Fibroblast of skin of left biceps (primary cell): ENCODE measurements around the gene CEP120.
"Not testable (repeated sequence)": the region's sequence is repeated elsewhere in the genome, so short reads cannot be mapped to it uniquely, and the experiment has no call there.

Experiments used
- DNase-seq, 2 experiments: peaks; one replicate each; pipeline ENCODE4 v3.0.0-alpha.2; 2013; ENCODE audit warnings: low read depth in 2 of 2

The CEP120 gene

DNA sequence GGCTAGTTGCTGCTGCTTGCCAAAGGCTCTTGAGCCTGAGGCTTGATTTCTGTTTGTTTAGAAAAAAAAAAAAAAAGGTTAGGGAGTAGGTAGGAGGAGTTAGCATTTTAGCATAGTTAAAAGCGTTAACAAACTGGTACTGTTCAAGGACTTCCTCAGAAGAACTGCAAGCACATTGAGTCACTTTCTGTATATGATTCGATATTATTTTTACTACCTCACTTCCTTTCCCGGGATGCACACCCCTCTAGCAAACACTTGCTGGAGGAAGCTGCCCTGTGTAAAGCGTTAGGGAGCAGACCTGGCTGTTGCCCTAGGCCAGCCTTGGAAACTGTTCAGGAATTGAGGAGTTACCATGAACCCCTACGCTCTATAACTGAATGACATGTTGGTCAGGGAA lies 15.7 kb upstream of the CEP120 start:
- no peak for DNase-seq

GRCh38 chr5:123438244-123438643 lies 15.0 kb upstream of the CEP120 start:
- no peak for DNase-seq

- no peak for DNase-seq
Observed at GRCh38 chr5:123436201-123436600, 13.0 kb upstream of the CEP120 start.

GRCh38 chr5:123434796-123435195 lies 11.6 kb upstream of the CEP120 start:
- no peak for DNase-seq

DNA sequence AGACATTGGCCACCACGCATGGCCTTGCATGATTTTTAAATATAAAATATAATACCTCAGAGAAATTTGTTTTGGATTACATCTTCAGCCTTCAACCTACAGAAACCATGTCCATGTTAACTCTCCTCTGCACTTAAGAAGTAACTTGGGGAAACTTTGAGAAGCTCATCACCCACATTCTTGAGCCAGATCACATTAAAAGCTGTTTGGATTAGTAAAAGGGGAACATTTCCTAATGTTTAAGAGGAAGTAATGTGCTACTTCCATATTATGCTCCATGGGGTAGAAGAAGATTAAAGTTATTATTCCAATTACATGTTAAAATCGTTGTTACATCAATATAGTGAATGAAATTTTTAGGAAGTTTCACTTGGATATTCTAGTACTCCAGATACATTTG lies 10.4 kb upstream of the CEP120 start:
- DNase-seq = no peak

GRCh38 chr5:123430441-123430840 lies 7.2 kb upstream of the CEP120 start:
- not testable (repeated sequence) for DNase-seq

- DNase-seq = peak; percentile 88
Observed at GRCh38 chr5:123429993-123430392, 6.8 kb upstream of the CEP120 start.

DNA sequence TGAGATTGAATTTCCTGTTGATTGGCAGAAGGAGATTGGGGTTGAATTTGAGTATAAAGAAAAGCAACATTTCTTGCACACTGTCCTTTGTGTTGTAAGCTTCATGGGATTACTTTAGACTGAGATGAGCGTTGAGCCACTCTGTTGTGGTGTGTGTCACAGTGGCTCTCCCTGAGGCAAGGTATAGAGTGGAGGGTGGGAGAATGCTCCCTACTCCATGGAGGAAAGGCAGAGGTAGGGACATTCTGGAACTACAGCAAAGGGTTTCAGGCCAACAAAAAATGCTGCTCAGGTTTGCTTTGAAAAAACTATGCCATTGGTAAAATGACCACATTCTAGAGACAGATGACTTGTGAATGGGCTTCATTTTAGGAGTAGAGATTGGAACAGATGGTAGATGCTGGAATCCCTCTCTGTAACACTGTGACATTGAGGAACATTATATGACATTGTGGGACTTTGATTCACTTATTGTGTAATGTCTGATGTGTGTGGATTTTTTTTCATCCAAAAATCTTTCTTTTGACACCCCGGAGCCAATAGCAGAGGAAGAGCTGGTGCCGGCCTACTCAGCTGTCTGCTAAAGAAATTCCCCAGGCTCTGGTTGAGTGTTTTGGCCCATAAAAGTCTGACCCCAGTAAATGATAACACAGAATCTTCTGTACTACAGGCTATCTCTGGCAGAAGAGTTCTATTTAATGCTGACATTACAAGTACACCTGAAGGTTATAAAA lies 6.2 kb upstream of the CEP120 start:
- DNase-seq = no peak

DNA sequence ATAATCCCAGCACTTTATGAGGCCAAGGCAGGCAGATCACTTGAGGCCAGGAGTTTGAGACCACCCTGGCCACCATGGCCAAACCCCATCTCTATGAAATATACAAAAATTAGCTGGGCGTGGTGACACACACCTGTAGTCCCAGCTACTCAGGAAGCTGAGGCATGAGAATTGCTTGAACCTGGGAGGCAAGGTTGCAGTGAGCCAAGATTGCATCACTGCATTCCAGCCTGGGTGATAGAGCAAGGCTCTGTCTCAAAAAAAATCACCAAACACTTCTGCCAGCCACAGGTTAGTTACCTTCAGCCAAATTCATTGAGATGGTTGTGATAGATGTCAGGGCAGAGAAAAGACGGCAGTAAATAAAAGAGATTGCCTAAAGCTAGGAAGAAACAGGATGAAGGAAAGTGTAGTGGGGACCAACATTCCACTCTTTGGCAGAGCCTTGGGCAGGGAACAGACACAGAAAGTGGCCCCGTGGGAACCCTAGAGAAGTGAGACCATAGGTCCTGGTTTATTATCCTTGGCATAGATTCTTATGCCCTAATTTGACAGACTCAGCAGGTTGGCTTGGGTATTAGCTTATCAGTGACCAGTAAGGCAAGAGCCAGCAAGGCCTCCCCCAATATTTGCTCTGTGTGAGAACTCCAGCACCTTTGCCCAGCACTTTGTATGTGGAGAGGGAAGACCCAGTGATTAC lies 5.5 kb upstream of the CEP120 start:
- DNase-seq = no peak

- no peak for DNase-seq
Observed at GRCh38 chr5:123427281-123427680, 4.1 kb upstream of the CEP120 start.

GRCh38 chr5:123425431-123425830 lies 2.2 kb upstream of the CEP120 start:
- DNase-seq = no peak

DNA sequence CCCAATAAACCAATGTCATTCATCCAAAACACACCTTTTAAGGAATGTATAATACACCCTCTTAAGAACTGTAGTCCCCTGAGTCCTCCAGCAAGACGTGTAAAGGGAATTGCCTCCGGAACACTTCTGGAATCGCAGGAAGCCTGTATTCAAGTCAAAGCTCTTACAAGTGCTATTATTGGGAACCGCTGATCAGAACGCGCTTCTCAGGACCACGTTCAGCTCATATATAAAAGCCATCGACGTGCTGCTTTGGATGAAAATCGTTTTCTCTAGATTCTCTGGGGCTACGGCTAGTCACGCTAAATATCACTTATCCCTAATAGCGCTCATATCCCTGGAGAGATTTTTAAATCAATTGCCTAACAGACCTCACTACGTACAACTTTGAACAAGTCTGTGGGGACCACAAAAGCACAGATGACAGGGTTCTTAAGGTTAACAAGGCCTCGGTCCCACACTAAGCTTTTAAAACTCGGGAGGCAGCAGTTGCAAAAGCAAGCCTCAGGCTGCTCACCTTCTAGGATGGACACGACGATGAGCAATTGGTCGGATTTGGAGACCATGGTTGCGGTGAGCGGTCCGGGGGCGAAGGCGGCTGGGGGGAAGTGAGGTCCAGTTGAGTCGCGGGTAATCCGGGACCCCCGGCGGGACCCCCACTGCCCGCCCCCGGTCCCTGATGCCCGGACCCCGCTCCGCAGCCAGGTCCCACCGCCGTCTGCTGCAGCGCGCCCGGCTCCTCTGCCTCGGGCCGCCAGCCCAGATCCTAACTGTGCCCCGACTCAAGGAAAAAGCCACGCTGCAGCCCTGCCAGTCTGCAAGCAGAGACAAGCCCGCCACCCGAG lies 548 bp downstream of the CEP120 start:
- no peak for DNase-seq

- no peak for DNase-seq
Observed at GRCh38 chr5:123421773-123422172, 1.4 kb downstream of the CEP120 start.

- no peak for DNase-seq
Observed at GRCh38 chr5:123414974-123415373, 8.2 kb downstream of the CEP120 start.

DNA sequence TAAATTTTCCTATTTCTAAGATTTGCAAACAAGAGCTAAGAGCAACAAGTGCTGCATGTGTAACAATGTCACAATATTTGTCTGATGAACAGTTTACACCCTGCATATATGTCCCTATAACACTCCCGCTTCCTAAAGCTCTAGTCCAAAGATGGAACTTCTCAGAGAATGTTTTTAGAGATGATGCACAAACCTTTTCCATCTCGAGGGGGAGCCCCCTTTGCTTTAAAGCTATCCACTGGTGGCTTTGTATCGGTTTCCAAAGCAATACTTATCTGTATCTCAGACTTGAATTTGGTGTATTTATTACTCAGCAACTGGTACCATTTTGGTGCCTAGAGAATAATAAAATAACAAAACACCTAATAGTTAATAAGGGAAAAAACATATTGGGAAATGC lies 11.0 kb downstream of the CEP120 start:
- no peak for DNase-seq

DNA sequence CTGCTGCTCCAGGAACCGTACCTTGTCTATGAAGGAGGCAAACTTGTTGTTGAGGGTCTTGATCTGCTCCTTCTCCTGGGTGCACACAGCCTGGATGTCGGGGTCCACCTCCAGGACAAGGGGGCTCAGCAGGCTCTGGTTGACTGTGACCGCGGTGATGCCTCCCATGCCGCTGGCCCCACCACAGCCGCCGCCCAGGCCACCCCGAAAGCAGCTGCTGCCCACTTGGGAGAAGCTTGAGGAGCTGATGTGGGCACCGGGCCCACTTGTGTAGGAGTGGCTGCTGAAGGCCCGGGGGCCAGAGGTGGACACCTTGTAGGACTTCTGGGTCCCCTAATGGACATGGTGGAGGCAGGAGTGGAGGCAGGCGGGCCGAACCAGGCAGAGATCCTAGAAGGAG lies 21.2 kb downstream of the CEP120 start:
- not testable (repeated sequence) for DNase-seq

- no peak for DNase-seq
Observed at GRCh38 chr5:123401320-123401719, 21.9 kb downstream of the CEP120 start.

DNA sequence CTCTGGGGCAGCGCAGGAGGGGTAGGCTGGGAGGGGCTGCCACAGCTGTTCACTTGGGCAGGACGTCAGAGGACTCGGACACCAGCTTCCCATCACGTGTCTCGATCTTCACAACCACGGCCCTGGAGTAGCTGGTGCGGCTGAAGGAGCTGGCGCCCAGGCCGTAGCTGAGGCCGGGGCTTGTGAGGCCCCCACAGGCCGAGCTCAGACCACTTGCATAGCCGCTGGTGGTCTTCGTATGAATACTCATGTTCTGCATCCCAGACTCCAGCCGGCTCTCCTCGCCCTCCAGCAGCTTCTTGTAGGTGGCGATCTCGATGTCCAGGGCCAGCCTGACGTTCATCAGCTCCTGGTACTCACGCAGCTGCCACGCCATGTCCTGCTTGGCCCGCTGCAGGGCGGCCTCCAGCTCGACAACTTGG lies 22.3 kb downstream of the CEP120 start:
- not testable (repeated sequence) for DNase-seq

DNA sequence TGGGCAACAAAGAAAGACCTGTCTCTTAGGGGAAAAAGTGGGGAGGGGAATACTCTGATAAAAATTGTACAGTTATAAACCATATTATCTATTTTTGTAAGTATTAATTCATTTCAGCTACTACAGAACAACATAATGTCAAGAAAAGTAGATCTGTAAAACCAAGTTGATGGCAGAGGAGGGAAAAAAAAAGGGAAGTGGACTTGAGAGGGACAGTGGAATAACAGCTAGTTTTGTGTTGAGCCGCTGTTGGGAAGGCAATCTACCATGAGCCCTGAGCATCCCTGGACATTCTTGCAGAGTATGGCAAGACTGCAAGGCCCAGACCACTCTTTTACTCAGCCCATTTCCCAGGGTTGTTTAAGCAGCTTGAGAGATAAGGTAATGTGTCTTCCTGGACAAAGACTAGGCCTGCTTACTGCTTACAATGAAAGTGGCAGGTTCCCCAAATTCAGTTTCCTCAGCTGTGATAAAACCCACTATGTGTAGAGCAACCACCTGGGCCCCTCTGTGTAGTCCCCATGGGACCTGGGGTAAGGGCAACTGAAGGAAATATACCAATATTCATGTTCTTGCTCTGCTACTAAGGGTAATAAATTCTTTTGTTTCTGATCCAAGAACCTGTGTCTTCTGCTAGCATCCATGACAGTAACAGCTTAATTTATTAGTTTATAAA lies 25.0 kb downstream of the CEP120 start:
- DNase-seq = no peak

- no peak for DNase-seq
Observed at GRCh38 chr5:123397538-123397937, 25.7 kb downstream of the CEP120 start.

DNA sequence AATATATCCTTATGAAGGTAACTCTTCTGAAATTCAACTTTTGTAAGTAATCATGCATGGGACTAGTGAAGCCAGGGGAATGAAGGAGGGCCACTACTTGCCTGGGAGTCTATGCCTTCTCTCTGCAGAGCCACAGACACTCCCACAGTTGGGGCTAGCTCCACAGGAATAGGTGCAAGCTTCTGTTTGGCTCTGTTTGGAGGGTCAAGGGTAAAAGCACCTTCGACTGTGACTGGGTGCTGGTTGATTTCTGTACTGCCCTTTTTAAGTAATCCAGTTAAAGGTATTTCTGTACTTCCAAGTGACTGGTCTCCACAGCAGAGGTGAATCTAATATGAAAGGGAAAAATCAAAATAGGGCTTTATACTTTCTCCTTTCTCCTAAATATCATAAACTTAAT lies 32.2 kb downstream of the CEP120 start:
- DNase-seq = no peak

GRCh38 chr5:123389794-123390193 lies 33.4 kb downstream of the CEP120 start:
- no peak for DNase-seq
